ENCODE measurements around the gene NTHL1.
A peak's percentile ranks its signal among the peaks of the same experiment; 100 is the strongest.

NTHL1 gene

GRCh38 chr16:2072926-2073325, 25.3 kb upstream of the NTHL1 start:
- TF ChIP-seq CTCF (IDR thresholded peaks at IDR 0.05; ENCODE audit: borderline replicate concordance, extremely low read depth, low read length, poor library complexity, severe bottlenecking) (no peak), EZH2 (IDR thresholded peaks at IDR 0.05; ENCODE audit: borderline replicate concordance, low read depth, low read length, severe bottlenecking) (no peak)
- H3K9ac ChIP-seq (ENCODE audit: low read depth, low read length) = no peak overlapping the region
- no peak overlapping the region for H3K27ac ChIP-seq (ENCODE audit: low read length)
- no peak overlapping the region for H3K4me2 ChIP-seq (ENCODE audit: insufficient read depth, low read length)
- ATAC-seq (ENCODE audit: insufficient read depth, low read depth) (no peak), DNase-seq (no peak)
- peaks cover 80% of the 10 kb centered on the region for H3K36me3 ChIP-seq (ENCODE audit: insufficient read depth, low read length)
- no peaks in the 10 kb centered on the region for H3K9me3 ChIP-seq (ENCODE audit: insufficient read depth, low read length, severe bottlenecking)
- H2AFZ ChIP-seq (ENCODE audit: low read depth, low read length) = no peak overlapping the region
- no peaks in the 10 kb centered on the region for H3K27me3 ChIP-seq (ENCODE audit: insufficient read depth, low read length, poor library complexity)
- no peaks in the 10 kb centered on the region for H3K79me2 ChIP-seq (ENCODE audit: insufficient read depth, low read length)
- no peaks in the 10 kb centered on the region for H4K20me1 ChIP-seq (ENCODE audit: insufficient read depth, low read length)
- no peaks in the 10 kb centered on the region for H3K4me1 ChIP-seq (ENCODE audit: insufficient read depth, low read length)
- H3K4me3 ChIP-seq (ENCODE audit: low read depth in 1 of 2, low read length in 2 of 2) = no peak overlapping the region

- H3K79me2 ChIP-seq (ENCODE audit: insufficient read depth, low read length) = no peaks in the 10 kb centered on the region
- no peak overlapping the region for H3K27ac ChIP-seq (ENCODE audit: low read length)
- no peak overlapping the region for H3K4me3 ChIP-seq (ENCODE audit: low read depth in 1 of 2, low read length in 2 of 2)
- H3K27me3 ChIP-seq (ENCODE audit: insufficient read depth, low read length, poor library complexity) = no peaks in the 10 kb centered on the region
- no peak for DNase-seq
- peaks cover 80% of the 10 kb centered on the region for H3K36me3 ChIP-seq (ENCODE audit: insufficient read depth, low read length)
- H2AFZ ChIP-seq (ENCODE audit: low read depth, low read length) = no peak overlapping the region
- H3K4me1 ChIP-seq (ENCODE audit: insufficient read depth, low read length) = no peaks in the 10 kb centered on the region
- ATAC-seq (ENCODE audit: insufficient read depth, low read depth) = no peak
- no peak overlapping the region for H3K9ac ChIP-seq (ENCODE audit: low read depth, low read length)
- peak; percentile 15 for TF ChIP-seq CTCF (IDR thresholded peaks at IDR 0.05; ENCODE audit: borderline replicate concordance, extremely low read depth, low read length, poor library complexity, severe bottlenecking)
- no peak for TF ChIP-seq EZH2 (IDR thresholded peaks at IDR 0.05; ENCODE audit: borderline replicate concordance, low read depth, low read length, severe bottlenecking)
- no peaks in the 10 kb centered on the region for H4K20me1 ChIP-seq (ENCODE audit: insufficient read depth, low read length)
- H3K9me3 ChIP-seq (ENCODE audit: insufficient read depth, low read length, severe bottlenecking) = no peaks in the 10 kb centered on the region
- no peak overlapping the region for H3K4me2 ChIP-seq (ENCODE audit: insufficient read depth, low read length)
Measured at GRCh38 chr16:2071454-2072202, 24.0 kb upstream of the NTHL1 start.

- H3K9me3 ChIP-seq (ENCODE audit: insufficient read depth, low read length, severe bottlenecking) = no peaks in the 10 kb centered on the region
- ATAC-seq (ENCODE audit: insufficient read depth, low read depth) = no peak
- no peaks in the 10 kb centered on the region for H3K27me3 ChIP-seq (ENCODE audit: insufficient read depth, low read length, poor library complexity)
- H3K4me2 ChIP-seq (ENCODE audit: insufficient read depth, low read length) = no peak overlapping the region
- no peaks in the 10 kb centered on the region for H3K4me1 ChIP-seq (ENCODE audit: insufficient read depth, low read length)
- H3K36me3 ChIP-seq (ENCODE audit: insufficient read depth, low read length) = peaks cover 81% of the 10 kb centered on the region
- H3K9ac ChIP-seq (ENCODE audit: low read depth, low read length) = no peak overlapping the region
- H3K4me3 ChIP-seq (ENCODE audit: low read depth in 1 of 2, low read length in 2 of 2) = no peak overlapping the region
- TF ChIP-seq CTCF (IDR thresholded peaks at IDR 0.05; ENCODE audit: borderline replicate concordance, extremely low read depth, low read length, poor library complexity, severe bottlenecking) = no peak
- no peak for TF ChIP-seq EZH2 (IDR thresholded peaks at IDR 0.05; ENCODE audit: borderline replicate concordance, low read depth, low read length, severe bottlenecking)
- no peak for DNase-seq
- no peak overlapping the region for H2AFZ ChIP-seq (ENCODE audit: low read depth, low read length)
- no peak overlapping the region for H3K27ac ChIP-seq (ENCODE audit: low read length)
- H4K20me1 ChIP-seq (ENCODE audit: insufficient read depth, low read length) = 0 out of 2 replicates have a peak, but pooled peaks cover under 1% of the 10 kb centered on the region
- H3K79me2 ChIP-seq (ENCODE audit: insufficient read depth, low read length) = no peaks in the 10 kb centered on the region
Measured at GRCh38 chr16:2070576-2071453, 23.2 kb upstream of the NTHL1 start.

Measured in DND-41 (cell line).